ENCODE data around the gene ICE2.

The ICE2 gene

DNA sequence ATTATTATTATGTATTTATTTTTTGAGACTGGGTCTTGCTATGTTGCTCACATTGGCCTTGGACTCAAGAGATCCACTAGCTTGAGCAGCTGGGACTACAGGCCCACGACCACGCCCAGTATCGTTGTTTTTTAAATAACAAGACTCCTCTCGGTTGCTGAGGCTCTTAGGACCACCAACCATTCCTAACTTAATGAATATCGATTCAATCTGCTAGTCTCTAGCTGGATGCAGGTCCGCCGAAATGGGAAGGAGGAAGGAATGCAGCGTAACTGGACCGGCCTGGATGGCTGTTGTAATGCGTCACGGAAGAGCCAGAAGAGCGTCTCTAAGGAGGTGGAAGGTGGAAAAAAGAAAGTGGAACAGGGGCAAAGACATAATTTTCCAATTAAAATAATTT is 82.8 kb downstream of the ICE2 start:
- TF ChIP-seq FOXM1 (IDR thresholded peaks at IDR 0.05; ENCODE audit: borderline replicate concordance) = no peak
- TF ChIP-seq, protein P1, sequence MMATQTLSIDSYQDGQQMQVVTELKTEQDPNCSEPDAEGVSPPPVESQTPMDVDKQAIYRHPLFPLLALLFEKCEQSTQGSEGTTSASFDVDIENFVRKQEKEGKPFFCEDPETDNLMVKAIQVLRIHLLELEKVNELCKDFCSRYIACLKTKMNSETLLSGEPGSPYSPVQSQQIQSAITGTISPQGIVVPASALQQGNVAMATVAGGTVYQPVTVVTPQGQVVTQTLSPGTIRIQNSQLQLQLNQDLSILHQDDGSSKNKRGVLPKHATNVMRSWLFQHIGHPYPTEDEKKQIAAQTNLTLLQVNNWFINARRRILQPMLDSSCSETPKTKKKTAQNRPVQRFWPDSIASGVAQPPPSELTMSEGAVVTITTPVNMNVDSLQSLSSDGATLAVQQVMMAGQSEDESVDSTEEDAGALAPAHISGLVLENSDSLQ (IDR thresholded peaks at IDR 0.05) = no peak
- no peak for TF ChIP-seq HDGF (IDR thresholded peaks at IDR 0.05; ENCODE audit: borderline replicate concordance)
- no peak for TF ChIP-seq TARDBP (IDR thresholded peaks at IDR 0.05)
- TF ChIP-seq ZNF384 (IDR thresholded peaks at IDR 0.05) = no peak
- no peak for TF ChIP-seq SUZ12 (IDR thresholded peaks at IDR 0.05)
- TF ChIP-seq FOXK2 (IDR thresholded peaks at IDR 0.05) = no peak
- TF ChIP-seq LEF1 (IDR thresholded peaks at IDR 0.05; ENCODE audit: borderline replicate concordance) = no peak
- no peak for TF ChIP-seq CTBP1 (IDR thresholded peaks at IDR 0.05; ENCODE audit: borderline replicate concordance)
- no peak for TF ChIP-seq BHLHE40 (IDR thresholded peaks at IDR 0.05; ENCODE audit: borderline replicate concordance)
- TF ChIP-seq FOXA1 (IDR thresholded peaks at IDR 0.05) = no peak
- TF ChIP-seq ELF4 (IDR thresholded peaks at IDR 0.05) = no peak
- no peak for TF ChIP-seq NFRKB (IDR thresholded peaks at IDR 0.05)
- no peak for TF ChIP-seq ARNT (IDR thresholded peaks at IDR 0.05)
- no peak for TF ChIP-seq SP1 (IDR thresholded peaks at IDR 0.05)
- no peak for TF ChIP-seq L3MBTL2 (conservative IDR thresholded peaks at IDR 0.05)
- CTCF ChIA-PET = no interaction called here
- POLR2A ChIA-PET = no interaction called here
- no peak for DNase-seq (ENCODE audit: extremely low spot score)

DNA sequence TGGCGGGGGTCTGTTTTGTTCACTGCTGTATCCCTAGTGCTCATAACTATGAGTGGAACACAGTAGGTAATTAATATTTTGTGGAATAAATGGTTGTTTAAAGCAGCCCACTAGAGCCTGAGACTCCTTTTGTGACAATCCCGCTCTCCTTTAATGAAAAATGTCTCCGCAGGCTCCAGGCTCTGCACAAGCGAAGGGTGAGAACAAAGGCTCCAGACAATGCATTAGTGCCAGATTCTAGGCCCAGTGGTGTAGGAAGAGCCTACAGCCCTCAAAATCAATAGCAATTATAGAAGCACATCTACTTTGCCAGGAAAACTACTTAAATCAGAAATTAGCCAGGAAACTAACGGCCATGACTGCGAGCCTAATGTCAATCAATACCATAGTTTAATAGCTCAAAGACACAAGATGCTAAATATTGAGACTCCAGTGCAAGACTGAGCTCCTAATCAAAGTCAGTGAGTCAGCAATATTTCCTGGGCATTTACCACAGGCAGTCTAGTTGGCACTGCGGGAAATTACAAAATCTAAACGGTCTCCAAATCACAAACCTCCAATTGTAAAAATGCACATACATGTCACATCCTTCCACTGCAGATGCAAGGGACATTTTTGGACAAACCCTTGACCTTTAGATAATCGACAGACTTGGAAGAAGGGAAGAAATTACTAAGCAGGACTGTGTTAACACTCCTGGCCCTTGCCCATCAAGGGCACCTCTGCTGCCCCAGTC is 83.5 kb downstream of the ICE2 start:
- POLR2A ChIA-PET = no interaction called here
- no peak for TF ChIP-seq ELF4 (IDR thresholded peaks at IDR 0.05)
- no peak for TF ChIP-seq HDGF (IDR thresholded peaks at IDR 0.05; ENCODE audit: borderline replicate concordance)
- TF ChIP-seq FOXM1 (IDR thresholded peaks at IDR 0.05; ENCODE audit: borderline replicate concordance) = no peak
- no peak for TF ChIP-seq SUZ12 (IDR thresholded peaks at IDR 0.05)
- no peak for TF ChIP-seq ARNT (IDR thresholded peaks at IDR 0.05)
- TF ChIP-seq, protein P1 (IDR thresholded peaks at IDR 0.05) = no peak
- TF ChIP-seq L3MBTL2 (conservative IDR thresholded peaks at IDR 0.05) = no peak
- TF ChIP-seq TARDBP (IDR thresholded peaks at IDR 0.05) = no peak
- TF ChIP-seq FOXA1 (IDR thresholded peaks at IDR 0.05) = no peak
- TF ChIP-seq CTBP1 (IDR thresholded peaks at IDR 0.05; ENCODE audit: borderline replicate concordance) = no peak
- no peak for TF ChIP-seq NFRKB (IDR thresholded peaks at IDR 0.05)
- no peak for TF ChIP-seq LEF1 (IDR thresholded peaks at IDR 0.05; ENCODE audit: borderline replicate concordance)
- no peak for TF ChIP-seq SP1 (IDR thresholded peaks at IDR 0.05)
- TF ChIP-seq FOXK2 (IDR thresholded peaks at IDR 0.05) = no peak
- TF ChIP-seq ZNF384 (IDR thresholded peaks at IDR 0.05) = no peak
- TF ChIP-seq BHLHE40 (IDR thresholded peaks at IDR 0.05; ENCODE audit: borderline replicate concordance) = no peak
- CTCF ChIA-PET = no interaction called here
- DNase-seq (ENCODE audit: extremely low spot score) = no peak

DNA sequence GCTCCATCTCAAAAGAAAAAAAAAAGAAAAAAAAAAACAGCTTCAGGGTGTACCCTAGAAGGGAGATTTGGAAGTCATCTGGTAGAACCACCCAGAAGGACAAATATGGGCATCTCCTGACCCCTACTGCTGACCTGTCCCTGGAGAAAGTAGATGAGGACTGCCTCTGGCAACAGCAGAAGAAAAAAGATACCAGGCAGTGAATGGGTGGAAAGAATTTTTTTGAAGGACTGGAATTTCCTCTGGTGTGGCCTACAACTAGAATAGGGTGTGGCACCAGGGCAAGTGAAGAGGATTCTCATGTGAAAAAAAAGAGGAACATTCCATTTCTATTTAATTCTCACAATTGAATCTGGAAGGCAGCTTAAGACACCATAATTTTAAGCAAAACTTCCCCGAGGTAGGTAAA is 84.2 kb downstream of the ICE2 start:
- TF ChIP-seq, protein P1 (IDR thresholded peaks at IDR 0.05) = no peak
- TF ChIP-seq L3MBTL2 (conservative IDR thresholded peaks at IDR 0.05) (no peak), NFRKB (IDR thresholded peaks at IDR 0.05) (no peak), ZNF384 (IDR thresholded peaks at IDR 0.05) (no peak)
- ChIA-PET POLR2A (no interaction called here), CTCF (interaction anchor here (0.8 kb wide), 1 partner anchor 35 kb away, joined by 4 read pairs; no protein-coding TSS in a partner anchor)
- no peak for DNase-seq (ENCODE audit: extremely low spot score)

DNA sequence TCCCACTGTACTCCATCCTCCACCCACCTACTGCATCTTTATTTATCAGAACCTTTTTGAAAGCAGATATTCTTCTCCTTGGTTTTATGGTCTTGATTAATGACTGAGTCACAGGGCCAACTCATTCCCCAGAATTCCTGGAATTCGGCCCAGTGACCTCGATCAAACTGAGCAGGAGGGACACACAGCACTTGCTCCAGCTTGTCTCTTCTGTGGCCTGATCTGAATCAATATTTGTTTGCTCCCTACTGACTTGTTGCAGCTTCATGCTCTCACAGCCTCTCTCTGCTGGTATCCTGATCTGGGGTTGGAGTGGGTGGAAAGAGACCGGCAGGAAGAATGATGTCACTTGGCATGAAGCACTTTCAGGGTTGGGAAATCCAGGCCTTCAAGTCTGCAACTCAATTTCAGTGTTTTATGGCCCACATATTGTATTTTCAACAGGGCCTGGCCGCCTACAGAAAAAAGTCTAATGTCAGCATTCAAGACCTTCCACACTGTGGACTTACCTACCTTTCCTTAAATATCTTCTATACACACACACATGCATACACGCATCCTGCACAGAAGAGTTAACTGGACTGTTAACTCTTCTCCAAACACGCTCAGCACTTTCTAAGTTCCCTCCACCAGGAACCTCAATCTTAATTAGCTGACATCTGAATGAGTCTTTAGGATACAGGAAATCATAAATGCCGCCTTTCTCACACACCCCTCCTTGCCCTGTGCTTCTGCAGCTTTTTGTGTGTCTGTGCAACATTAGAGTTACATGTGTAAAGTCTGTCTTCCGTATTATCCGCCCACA is 85.8 kb downstream of the ICE2 start:
- DNase-seq (ENCODE audit: extremely low spot score) = peak; percentile 35
- ChIA-PET CTCF (no interaction called here), POLR2A (no interaction called here)
- TF ChIP-seq, protein P1 (IDR thresholded peaks at IDR 0.05) = peak; percentile 30
- no peak for TF ChIP-seq FOXK2 (IDR thresholded peaks at IDR 0.05)

DNA sequence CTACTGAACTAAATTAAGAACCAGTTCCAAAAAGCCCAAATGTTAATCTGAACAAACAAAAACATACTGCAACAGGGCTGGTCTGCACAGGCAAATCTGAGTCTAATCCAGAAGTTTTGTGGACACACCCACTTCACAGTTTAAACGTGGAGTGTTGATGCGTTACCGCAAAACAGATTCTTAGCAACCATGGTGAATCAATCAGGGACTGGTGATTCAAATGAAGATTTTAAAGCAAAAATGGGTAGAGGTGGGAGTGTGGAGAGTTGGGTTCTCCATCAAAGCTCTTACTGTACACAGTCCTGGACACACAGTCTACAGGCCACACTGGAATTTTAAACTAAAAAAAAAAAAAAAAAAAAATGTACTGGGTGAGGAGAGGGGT is 86.3 kb downstream of the ICE2 start:
- CTCF ChIA-PET = no interaction called here
- DNase-seq (ENCODE audit: extremely low spot score) = no peak
- TF ChIP-seq FOXK2 (IDR thresholded peaks at IDR 0.05) (no peak), BHLHE40 (IDR thresholded peaks at IDR 0.05; ENCODE audit: borderline replicate concordance) (no peak)
- POLR2A ChIA-PET = no interaction called here

DNA sequence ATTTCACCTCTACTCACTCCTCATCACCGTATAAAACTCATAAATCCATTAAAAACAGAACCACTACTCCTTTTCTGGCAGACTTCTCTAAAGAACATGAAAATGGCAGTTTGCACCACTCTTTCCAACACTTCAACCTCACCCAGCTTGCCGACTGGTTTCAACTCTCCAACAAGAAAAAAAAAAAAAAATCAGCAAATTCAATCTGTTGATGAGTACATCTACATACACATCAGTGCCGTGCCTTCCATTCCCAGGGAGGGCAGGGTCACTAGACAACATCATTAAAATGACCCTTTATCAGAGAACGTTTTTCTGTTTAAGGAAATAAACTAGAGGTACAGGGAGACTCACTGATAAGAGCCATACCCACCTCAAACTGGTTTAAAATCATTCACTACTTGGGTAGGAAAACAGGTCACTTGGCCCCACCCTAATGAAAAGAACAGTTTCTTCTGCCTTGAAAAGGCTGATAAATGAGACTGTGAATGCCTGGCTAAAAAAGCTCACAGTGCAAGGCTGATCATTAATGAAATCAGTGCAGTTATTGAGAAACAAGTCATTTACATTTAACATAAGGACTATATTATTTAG is 87.1 kb downstream of the ICE2 start:
- ChIA-PET CTCF (interaction anchor here (1.0 kb wide), 1 partner anchor 10 kb away, joined by 3 read pairs; no protein-coding TSS in a partner anchor), POLR2A (no interaction called here)
- no peak for DNase-seq (ENCODE audit: extremely low spot score)
- TF ChIP-seq HDGF (IDR thresholded peaks at IDR 0.05; ENCODE audit: borderline replicate concordance) (no peak), CTBP1 (IDR thresholded peaks at IDR 0.05; ENCODE audit: borderline replicate concordance) (no peak), FOXM1 (IDR thresholded peaks at IDR 0.05; ENCODE audit: borderline replicate concordance) (no peak), ARNT (IDR thresholded peaks at IDR 0.05) (no peak), L3MBTL2 (conservative IDR thresholded peaks at IDR 0.05) (no peak), FOXA1 (IDR thresholded peaks at IDR 0.05) (no peak), NFRKB (IDR thresholded peaks at IDR 0.05) (no peak), FOXK2 (IDR thresholded peaks at IDR 0.05) (no peak), ELF4 (IDR thresholded peaks at IDR 0.05) (no peak), TARDBP (IDR thresholded peaks at IDR 0.05) (no peak), LEF1 (IDR thresholded peaks at IDR 0.05; ENCODE audit: borderline replicate concordance) (no peak), BHLHE40 (IDR thresholded peaks at IDR 0.05; ENCODE audit: borderline replicate concordance) (no peak), SP1 (IDR thresholded peaks at IDR 0.05) (no peak), SUZ12 (IDR thresholded peaks at IDR 0.05) (no peak), ZNF384 (IDR thresholded peaks at IDR 0.05) (no peak)
- TF ChIP-seq, protein P1 (IDR thresholded peaks at IDR 0.05) = no peak

All from HEK293T (cell line).